Stimulated activated CD8-positive, alpha-beta memory T cell treated with anti-CD3 and anti-CD28 coated beads, Interleukin-2, amount 100 ng/mL, for 1 hour (primary cell): ENCODE measurements around the gene SFMBT1.
"Not testable (repeated sequence)": the region's sequence is repeated elsewhere in the genome, so short reads cannot be mapped to it uniquely, and the experiment has no call there.

Experiments
- DNase-seq, 2 donors: peaks; one replicate each; pipeline ENCODE4 v3.0.0-alpha.2; 2020; ENCODE audit warnings: low read depth in 2 of 2

SFMBT1 gene

DNA sequence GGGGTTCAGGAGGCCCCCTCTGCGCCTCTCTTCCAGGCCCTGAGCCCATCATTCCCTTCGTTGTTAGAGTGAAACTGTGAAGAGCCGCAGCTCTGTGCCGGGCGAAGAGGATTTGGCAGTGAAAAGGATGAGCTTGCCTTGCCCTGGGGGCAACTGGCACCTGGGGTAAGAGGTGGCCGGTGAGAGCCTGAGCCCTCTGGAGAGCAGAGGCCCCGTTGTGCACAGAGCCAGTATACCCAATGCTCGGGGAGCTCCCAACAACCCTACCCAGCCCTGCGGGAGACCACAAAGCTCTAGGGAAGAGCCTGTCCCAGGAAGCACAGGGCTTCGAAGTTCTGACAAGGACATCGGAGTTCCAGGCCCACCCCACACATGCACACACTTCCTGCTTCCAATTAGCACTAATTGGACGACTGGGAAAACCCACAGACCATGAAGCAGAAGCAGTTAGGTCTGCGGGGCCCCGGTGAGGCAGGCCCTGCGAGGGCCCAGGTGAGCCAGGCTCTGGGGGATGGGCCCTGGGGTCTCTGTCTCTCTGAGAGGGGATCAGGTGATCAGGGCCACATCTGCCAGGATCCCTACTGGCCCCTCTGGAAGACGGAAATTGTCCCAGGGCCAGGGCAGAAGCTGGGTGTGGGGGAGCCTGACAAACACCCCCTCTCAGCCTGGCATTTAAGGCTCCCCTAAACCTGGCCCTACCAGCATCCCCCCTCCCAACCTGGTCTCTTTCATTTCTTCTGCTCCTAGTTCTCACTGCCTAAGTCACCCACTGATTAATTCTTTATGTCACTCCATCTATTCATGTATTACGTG is 27.9 kb upstream of the SFMBT1 start:
- no peak for DNase-seq

DNA sequence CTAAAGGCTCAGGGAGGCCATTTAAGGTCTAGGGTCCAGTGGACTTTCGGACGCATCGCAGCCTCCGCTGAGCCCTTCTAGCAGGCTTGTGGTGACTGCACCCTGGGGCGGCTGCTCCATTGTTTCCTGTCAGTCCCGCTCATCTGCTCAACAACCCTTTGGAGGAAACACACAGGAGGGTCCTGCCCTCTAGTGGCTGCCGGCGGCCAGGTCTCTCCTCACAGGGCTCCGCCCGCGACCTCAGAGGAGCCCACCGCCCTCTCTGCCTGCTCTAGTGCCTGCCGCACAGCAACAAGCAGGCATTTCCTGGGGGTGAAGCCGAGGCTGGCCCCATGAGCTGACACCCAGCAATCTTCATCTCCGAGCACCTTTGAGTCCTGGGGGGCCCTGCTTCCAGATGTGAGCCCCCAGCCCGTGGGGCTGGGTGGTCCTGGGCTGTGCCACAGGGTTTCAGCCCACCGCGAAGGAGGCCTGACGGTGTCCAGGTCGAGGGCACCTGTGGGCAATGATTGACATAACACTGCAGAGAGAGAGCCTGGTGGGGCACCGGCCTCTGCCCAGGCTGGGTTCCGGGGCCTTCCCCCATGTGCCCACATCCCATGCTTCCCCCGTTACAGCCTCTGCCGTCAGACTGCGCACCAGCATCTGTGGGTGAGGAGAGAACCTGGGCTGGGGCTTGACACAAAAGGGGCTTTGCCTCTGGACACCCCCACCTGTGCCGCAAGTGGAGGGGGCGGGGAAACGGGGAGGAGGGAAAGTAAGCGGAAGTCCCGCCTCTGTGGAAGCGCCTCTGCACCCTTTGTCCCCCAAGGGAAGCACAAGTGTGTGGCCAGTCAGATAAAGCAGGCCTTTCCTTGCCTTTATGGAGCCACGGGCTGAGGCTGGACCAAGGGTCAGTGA is 27.0 kb upstream of the SFMBT1 start:
- DNase-seq, result peak; percentile 71 to 76

DNA sequence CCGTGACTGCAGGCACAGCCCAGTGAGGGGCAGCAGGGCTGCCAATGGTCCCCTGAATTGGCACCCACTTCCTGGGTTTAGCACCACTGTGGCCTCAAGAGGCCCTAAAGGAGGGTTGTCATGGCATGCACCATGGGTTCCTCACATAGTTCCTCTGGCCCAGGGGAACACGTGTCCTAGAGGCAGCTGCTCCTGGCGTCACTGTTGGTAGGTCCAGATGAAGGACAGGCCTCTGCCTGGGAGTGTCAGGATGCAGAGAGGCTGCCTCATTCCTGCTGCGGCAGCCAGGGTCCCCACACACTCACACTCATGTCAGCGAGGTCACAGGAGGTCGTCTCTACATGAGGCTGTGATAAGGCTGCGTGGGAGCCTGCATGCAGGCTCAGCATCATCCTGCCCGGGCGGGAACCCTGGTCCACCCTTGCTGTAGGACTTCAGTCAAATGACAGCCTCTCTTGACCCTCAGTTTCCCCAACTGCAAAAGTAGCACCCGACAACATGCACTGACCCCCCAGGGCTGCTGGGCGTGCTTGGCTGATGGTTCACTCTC is 26.1 kb upstream of the SFMBT1 start:
- no peak for DNase-seq

DNA sequence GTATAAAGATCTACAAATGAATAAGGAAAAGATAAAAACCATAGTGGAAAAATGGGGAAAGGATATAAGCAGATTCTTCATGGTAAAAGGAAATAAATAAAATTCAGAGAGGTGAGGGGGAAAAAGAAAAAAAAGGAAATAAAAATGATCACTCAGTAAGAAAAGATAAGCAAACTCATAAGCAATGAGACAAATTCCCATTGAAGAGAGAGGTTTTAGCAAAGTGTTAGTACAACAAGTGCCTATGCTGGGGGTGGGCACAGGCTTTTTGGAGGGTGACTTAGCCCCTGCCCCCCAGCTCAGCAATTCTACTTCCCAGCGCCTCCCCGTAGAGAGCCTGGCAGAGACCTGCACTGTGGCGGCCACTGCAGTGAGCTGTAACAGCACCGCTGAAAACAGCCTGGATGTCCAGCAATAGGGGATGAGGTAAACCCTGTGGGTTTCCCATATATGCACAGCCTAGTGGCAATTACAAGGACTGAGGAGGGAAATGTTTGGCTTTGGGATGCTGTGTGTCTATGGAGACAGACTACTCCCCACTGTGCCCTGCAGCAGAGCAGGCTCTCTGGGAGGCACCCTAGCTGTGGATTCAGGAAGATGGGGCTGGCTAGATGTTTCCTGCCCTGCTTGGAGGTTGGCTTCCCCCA is 23.7 kb upstream of the SFMBT1 start:
- no peak for DNase-seq

DNA sequence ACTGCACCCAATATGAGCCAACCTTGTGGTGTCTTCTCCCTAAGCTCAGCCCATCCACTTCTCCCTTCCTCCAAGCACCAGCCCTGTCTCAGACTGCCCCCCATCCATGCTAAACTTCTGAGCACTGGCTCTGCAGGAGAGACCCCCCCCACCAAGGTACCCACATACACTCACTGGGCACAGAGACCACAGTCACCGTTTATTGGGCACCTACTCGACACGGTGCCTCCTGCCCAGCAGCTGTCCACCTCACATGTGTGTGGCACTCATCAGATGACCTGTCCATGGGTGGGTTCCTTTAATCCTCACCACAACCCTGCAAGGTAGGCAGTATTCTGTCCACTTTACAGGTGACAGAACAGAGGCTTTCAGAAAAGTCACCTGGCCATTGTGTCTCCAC is 22.3 kb upstream of the SFMBT1 start:
- no peak for DNase-seq

DNA sequence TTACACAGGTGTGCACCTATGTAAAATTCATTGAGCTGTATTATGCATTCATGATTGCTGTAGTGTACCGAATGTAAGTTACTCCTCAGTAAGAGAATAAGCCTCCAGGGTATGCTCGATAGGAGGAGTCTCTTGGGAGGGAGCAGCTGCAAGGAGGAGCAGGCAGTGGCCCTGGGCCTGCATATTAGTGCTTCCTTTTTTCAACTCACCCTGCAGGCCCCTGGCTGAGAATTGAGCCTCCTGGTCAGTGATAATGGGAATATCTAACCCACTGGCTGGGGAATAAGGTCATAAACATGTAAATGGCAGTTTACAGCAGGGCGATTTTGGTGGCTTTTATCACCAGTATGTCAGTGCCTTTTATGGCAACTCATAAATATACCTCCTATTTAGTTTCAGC is 21.7 kb upstream of the SFMBT1 start:
- DNase-seq, result no peak

DNA sequence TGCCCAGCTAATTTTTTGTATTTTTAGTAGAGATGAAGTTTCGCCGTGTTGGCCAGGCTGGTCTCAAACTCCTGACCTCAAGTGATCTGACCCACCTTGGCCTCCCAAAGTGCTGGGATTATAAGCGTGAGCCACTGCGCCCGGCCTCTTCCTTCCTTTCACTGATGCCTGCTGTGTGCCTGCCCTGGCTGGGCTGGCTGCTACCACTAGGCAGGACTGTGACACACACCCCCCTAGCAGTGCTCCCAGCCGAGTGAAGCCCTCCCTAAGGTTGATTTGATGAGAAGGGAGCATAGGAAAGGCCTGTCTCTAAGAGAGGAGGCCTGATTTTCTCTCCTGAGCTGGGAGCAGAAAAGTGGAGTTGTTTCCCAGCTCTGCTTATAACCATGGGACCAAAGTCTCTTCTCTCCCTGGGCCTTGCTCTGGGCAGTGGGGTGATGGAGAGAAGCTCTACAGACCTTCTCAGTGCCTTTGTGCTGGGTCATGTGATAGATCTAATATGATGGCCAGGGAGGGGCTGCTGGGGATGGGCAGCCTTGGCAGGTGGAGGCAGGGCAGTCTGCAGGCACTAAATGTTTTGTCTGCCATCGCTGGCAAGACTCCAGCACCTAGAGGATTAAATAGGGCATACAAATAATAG is 20.1 kb upstream of the SFMBT1 start:
- DNase-seq, result no peak

DNA sequence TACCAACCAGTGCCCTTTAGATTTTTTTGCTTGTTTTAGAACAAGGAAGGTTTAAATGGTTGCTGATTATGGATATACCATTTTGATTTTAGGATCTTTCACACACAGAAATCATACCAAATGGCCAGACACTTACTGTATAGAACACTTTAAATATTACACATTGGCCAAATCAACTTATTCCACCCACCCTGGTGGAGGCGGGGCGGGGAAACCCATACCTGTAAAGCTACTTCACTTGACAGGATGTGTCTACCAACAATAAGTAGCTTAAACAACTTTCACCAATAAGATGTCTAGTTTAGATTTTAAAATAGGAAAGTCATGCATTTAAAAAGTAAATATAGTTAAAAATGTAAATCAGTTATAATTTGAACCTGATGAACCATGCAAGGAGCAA is 17.0 kb upstream of the SFMBT1 start:
- no peak for DNase-seq

DNA sequence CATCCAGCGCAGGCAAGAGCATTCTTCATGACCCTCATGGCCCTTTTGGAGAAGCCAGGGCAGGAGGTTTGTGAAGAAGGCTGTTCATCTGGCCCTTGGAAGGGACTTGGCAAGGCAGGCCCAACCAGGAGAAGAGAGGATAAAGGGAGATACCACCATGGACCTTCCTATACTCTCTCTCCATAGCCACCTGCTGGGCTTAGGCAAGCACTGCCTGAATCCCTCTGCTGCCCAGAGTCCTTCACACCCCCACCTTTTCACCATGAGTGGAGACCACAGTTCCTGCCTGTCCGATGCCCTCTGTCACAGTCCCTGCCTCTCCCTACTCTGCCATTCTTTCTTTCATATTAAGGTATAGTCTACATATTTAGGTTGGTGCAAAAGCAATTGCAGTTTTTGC is 10.6 kb upstream of the SFMBT1 start:
- no peak for DNase-seq

DNA sequence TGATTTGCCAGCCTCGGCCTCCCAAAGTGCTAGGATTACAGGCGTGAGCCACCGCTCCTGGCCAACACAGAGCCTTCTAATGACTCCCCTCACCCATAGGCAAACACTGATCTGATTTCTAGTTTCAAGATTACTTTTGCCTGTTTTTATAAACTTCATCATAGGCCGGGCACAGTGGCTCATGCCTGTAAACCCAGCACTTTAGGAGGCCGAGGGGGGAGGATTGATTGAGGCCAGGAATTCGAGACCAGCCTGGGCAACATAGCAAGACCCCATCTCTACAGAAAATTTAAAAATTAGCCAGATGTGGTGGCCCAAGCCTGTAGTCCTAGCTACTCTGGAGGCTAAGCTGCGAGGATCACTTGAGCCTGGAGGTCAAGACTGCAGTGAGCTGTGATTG is 8.4 kb upstream of the SFMBT1 start:
- DNase-seq, result not testable (repeated sequence)

DNA sequence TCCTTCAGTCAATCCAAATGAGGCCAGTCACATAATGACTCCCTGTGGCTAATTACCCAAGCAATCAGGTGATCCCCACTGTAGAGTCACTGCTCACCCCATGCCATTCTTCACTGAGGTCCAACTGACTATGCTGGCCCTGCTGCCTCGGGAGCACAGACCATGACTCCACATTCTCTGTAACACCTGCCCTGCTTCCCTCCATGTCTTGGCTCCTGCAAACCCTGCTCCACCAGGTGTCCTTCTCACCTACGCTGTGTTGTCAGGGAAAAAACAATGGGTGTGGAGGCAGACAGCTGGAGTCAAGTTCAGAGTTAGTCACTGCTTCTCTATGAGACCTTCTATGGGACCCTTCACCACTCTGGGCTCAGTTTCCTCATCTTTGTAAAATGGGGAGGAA is 6.1 kb upstream of the SFMBT1 start:
- DNase-seq, result no peak

DNA sequence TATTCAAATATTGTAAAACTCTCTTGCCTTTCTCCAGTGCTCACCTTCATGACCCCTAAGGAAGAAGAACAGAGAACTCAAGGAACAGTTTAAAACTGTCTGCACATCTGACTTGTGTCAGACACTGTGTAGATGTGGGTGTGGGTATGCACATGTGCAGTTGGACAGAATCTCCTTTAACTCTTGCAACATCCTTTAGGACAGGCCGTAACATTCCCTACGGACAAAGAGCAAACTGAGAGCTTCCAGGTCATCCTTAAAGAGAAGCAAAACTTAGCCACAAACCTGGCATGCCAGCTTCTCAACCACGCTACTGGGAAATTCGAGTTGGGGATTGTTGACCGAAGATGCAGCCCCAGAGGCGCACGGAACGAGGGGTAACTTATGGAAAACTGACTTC is 4.1 kb upstream of the SFMBT1 start:
- DNase-seq, result no peak

DNA sequence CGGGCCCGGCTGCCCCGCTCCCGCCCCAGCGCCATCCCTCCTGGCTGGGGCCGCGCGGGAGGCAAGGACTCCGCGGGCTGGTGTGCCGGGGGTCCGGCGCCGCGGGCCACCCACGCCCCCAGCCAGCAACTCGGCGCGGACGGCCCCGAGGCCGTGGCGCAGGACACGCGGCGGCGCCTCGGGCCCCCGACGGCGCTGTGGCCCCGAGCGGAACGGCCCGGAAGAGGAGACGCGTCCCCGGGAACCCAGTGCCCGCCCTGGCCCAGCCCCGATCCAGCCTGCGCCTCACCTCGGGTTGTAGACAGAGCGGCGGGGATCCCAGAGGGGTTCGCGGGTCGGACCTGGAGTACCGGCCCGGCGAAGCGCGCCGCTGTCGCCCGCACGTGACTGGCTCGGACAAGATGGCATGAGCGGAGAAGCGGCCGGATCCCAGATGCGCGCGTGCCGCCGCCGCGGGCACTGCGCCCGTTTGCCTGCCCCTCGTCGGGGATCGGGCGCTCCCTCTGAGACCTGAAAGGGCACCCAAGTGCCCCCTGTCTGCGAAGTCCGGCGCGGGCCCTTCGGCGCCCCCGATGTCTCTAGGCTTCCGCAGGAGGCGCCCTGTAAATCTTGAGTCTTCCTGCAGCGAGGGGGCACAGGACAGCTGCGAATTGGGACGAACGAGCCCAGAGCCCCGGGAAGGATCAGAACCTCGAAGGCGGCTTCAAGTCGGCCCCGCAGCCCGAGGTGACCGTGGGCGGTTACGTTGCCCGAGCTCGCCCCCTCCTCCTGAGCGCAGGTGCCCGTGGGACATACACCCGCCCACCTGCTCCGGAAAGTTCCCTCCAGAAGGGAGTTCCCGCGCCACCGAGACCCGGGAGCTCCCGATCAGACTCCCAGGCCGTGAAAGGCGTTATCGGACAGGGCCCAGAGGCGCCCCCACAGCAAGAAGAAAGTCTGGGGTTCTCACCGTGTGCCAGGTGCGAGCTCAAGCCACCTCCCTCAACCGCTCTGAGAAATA is 598 bp upstream of the SFMBT1 start:
- DNase-seq, result peak; percentile 41 to 44

DNA sequence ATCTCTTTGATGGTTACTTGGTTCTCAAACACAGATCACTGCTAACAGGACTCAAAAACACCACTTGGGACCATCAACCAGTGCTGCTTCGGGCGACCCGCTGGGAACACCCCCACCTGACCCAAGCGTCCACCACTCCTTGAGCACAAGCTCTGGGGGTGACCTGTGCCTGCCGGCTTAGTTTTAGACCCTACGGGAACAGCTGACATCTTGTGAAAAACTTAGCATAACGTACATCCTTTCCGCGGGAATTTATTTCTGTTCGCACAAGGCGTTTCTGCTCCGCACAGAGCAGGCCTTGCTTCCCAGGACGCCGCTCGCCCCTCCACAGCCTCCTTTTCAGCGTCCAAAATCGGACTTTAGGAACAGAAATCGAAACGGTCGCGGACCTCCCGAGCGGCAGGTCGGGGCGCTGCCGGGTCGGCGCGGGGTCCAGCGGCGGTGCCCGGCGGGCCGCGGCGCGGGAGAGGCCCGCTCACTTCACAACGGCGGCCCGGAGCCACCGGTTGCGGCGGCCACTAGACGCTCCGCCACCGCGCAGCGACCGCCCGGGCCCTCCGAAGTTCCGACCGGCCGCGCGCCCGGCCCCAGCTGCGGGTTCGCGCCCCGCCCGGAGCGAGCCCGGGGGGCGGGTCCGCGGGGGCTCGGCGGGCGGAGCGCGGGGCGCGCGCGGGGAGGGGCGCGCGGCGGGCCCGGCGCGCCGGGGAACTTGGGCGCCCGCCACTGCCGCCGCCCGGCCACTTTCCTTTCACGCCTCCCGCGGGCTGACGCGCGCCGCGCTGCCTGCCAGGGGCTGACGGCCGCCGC is 959 bp downstream of the SFMBT1 start:
- DNase-seq, result peak; percentile 25 to 35

DNA sequence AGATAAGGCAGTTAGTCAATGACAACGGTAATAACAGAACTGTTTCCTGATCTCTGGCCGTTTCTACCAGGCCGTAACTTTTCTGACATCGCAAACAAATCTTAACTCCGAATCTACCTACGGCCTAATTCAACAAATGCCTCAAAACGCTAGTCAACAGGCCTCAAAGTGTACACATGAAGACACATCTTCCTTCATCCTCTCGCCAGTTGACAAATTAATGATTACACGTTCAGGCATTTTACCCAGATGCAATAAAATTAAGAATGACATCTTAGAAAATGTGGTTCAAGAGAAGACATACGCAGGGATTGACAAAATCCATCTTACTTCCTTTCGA is 1.5 kb downstream of the SFMBT1 start:
- DNase-seq, result no peak

DNA sequence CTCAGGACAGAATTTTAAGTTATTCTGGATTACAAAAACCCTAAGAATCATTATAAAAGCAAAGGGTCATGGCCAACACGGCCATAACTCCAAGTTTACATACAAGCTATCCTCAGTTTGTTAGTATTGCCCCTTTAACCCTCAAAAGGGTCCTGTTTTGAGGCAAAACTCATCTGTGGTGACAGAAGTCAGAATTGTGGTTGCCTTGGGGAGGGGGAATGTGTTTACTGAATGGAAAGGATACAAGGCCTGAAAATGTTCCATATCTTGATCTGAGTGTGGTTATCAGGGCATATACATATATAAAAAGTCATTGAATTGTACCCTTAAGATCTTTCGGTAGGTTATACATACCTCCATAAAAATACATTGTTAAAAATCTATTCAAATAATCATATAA is 2.1 kb downstream of the SFMBT1 start:
- DNase-seq, result no peak

DNA sequence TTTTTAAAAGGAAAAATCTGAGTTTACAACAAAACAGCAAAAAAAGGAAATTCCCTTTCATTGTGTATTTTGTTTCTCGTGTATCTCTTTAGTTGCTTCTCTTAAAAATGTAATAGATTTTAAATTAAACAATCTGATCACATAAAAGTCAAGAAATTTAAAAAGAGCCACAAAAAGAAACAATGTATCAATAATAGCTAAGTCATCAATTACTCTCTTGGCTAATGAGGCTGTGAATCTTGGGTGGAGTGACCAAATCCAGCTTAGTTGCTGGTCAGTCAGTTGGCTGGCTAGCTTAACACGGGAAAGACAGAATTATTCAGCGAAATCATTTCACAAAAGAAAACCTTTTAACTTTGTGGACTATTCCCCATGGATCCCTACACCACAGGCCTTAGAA is 3.2 kb downstream of the SFMBT1 start:
- no peak for DNase-seq

DNA sequence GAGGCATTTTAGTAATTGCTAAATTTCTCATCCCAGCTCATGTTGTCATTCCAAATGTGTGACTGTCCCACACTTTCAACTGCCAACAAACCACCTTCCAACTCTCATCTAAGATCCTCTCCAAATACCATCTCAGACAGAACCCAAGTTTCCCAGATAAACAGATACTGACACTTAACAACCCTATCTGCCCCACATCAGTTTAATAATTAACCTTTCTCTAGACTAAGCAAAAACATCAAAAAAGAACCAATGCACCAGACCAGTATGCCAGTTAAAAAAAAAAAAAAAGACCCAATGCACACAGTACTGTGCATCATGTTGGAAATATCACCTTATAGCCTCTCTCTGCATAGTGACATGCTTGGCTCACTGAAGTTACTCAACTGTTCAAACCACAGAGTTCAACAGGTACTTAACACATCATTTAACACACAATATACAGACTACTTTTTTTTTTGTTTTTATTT is 5.5 kb downstream of the SFMBT1 start:
- no peak for DNase-seq

DNA sequence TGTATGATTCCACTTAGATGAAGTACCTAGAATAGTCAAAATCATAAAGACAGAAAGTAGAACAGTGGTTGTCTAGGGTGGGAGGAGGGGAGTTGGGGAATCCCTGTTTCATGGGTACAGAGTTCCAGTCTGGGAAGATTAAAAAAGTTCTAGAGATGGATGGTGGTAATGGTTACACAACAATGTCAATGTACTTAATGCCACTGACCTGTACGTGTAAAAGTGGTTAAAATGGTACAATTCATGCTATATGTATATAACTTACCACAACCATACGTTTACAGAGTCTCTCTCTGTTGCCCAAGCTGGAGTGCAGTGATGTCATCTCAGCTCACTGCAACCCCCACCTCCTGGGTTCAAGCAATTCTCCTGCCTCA is 6.5 kb downstream of the SFMBT1 start:
- no peak for DNase-seq
